AG04449 (cell line): ENCODE measurements around the gene PHF8.

Source experiments
- CTCF ChIA-PET: fragments of 350-600 bp; formaldehyde crosslinking; extraction: SDS; loops from one replicate; lab custom pipeline; 2021; ENCODE audit warnings: antibody characterized with exemption; lab: Yijun Ruan, JAX
- POLR2A ChIA-PET: fragments of 400-600, 350-600 bp; formaldehyde crosslinking; extraction: SDS; loops from one replicate; lab custom pipeline; 2020; ENCODE audit warnings: antibody characterized with exemption, inconsistent platforms; lab: Yijun Ruan, JAX
- DNase-seq: peaks from one replicate; pipeline ENCODE4 v3.0.0-alpha.2; 2010; ENCODE audit warnings: low read depth, low spot score
- H3K4me3 ChIP-seq: 2 replicates; pipeline ENCODE4 v1.5.1; 2011; ENCODE audit warnings: low read depth, mild to moderate bottlenecking, control low read depth, low read length
- TF ChIP-seq, protein P1 (sequence below): IDR thresholded peaks from one replicate; pipeline ENCODE4 v1.5.1; 2011; ENCODE audit warnings: mild to moderate bottlenecking, moderate library complexity, low read length, control low read depth, inconsistent platforms; ENCODE audit not compliant: insufficient read depth; ENCODE audit errors: missing control alignments

The PHF8 gene

DNA sequence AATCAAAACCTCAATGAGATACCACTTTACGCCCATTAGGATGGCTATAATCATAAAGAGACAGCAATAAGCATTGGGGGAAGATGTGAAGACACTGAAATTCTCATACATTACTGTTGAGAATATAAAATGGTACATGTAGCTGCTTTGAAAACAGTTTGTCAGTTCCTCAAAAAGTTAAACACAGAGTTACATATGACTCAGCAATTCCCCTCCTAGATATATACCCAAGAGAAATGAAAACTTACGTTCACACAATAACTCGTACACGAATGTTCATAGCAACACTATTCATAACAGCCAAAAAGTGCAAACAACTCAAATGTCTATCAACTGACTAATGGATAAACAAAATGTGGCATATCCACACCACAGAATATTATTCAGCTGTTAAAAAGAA lies 36.6 kb downstream of the PHF8 start:
- DNase-seq: no peak
- no peak overlapping the region for H3K4me3 ChIP-seq
- POLR2A ChIA-PET: no interaction called here
- CTCF ChIA-PET: no interaction called here
- TF ChIP-seq, protein P1, sequence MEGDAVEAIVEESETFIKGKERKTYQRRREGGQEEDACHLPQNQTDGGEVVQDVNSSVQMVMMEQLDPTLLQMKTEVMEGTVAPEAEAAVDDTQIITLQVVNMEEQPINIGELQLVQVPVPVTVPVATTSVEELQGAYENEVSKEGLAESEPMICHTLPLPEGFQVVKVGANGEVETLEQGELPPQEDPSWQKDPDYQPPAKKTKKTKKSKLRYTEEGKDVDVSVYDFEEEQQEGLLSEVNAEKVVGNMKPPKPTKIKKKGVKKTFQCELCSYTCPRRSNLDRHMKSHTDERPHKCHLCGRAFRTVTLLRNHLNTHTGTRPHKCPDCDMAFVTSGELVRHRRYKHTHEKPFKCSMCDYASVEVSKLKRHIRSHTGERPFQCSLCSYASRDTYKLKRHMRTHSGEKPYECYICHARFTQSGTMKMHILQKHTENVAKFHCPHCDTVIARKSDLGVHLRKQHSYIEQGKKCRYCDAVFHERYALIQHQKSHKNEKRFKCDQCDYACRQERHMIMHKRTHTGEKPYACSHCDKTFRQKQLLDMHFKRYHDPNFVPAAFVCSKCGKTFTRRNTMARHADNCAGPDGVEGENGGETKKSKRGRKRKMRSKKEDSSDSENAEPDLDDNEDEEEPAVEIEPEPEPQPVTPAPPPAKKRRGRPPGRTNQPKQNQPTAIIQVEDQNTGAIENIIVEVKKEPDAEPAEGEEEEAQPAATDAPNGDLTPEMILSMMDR: no peak

DNA sequence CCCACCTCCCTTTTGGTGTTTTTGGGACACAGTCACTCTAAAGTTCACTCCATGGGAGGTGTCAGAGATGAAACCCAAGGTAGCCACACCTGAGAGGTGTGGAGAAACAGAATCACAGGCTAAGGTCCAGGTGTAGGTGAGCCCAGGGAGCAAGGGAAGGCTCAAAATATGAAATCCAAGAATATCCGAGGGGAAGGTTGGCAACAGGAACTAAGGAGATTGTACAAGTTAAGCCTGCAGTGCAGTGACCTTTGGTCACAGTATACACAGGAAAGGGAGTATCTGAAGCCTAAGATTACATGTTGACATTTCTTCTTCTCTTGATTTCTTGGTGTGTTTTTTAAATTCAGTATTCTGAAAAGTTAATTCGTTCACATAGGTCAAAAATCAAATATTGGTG lies 46.5 kb downstream of the PHF8 start:
- no peak overlapping the region for H3K4me3 ChIP-seq
- TF ChIP-seq, protein P1: no peak
- CTCF ChIA-PET: no interaction called here
- DNase-seq: no peak
- POLR2A ChIA-PET: no interaction called here

DNA sequence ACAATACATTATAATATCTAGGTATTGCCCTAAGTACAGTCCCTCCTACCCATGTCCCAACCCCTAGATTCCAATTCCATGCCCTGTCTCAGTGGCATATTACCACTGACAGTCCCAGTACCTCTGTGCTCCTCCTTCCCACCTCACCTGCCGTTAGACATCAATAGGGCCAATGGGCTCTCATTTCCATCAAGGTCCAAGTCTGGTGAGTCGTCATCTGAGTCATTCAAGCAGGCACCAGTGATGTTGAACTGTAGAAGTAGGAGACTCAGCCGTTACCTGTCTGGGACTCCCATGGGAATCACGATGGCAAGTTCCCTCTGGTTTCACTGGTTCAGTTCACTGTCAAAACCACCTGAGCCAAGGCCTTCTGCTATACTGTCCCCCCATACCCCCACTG lies 51.7 kb downstream of the PHF8 start:
- ChIA-PET POLR2A (no interaction called here), CTCF (no interaction called here)
- TF ChIP-seq, protein P1: no peak
- no peak overlapping the region for H3K4me3 ChIP-seq
- no peak for DNase-seq

DNA sequence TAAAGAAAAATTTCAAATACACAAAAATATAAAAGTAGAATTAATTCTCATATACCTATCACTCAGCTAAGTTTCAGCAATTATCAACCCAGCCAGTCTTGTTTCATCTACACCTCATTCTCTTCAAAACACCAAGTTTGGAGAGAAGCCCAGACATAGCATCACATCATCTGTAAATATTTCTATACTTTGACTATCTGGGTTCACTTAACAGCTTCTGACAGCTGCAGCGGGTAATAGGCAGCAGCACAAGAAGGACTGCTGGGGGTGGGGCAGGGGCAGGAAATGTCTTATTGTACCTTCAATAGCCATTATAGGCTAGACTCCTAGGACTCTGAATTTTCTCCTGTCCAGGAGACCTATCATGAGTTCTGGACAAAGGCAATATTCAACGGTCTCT lies 54.1 kb downstream of the PHF8 start:
- CTCF ChIA-PET: no interaction called here

DNA sequence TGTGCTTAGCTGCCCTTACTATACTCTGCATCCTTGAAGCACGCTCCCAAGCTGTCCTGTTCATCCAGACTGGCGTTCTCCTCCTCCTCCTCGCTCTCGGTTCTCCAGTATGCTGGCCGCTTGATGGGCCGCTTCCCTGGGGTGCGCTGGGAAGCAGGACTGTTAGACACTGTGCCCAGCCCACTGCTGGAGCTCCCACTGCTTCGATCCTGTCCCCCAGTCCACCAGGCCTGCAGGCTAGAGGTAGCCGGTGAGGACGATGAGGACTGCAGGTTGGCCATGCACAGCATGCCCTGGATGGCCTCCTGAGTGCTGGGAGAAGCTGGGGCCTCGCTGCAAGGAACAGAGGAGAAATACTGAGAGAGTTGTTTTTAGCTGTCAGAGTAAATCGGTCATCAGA lies 59.4 kb downstream of the PHF8 start:
- CTCF ChIA-PET: no interaction called here
- DNase-seq: no peak
- POLR2A ChIA-PET: no interaction called here
- H3K4me3 ChIP-seq: no peak overlapping the region
- TF ChIP-seq, protein P1: no peak

More for the DNA sequence above, 54.1 kb downstream of the PHF8 start:
- TF ChIP-seq, protein P1: no peak
- no peak overlapping the region for H3K4me3 ChIP-seq
- no peak for DNase-seq
- POLR2A ChIA-PET: interaction anchor here (0.9 kb wide), 1 partner anchor 306 kb away, joined by 3 read pairs; no protein-coding TSS in a partner anchor

DNA sequence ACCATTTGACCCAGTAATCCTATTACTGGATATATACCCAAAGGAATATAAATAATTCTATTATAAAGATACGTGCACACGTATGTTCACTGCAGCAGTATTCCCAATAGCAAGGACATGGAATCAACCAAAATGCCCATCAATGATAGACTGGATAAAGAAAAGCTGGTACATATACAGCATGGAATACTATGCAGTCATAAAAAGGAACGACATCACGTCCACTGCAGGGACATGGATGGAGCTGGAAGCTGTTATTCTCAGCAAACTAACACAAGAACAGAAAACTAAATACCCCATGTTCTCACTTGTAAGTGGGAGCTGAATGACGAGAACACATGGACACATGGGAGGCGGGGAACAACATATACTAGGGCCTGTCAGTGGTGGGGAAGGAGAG lies 69.7 kb downstream of the PHF8 start:
- TF ChIP-seq, protein P1: no peak
- H3K4me3 ChIP-seq: no peak overlapping the region
- ChIA-PET POLR2A (no interaction called here), CTCF (no interaction called here)
- no peak for DNase-seq
